Inflammatory macrophage treated with lipopolysaccharide for 1 hour (primary cell): ENCODE data around the gene SLC9C1.

Experiments used
- DNase-seq, 2 donors: peaks; one replicate each; pipeline ENCODE4 v3.0.0-alpha.2; 2020 to 2022

Gene SLC9C1

DNA sequence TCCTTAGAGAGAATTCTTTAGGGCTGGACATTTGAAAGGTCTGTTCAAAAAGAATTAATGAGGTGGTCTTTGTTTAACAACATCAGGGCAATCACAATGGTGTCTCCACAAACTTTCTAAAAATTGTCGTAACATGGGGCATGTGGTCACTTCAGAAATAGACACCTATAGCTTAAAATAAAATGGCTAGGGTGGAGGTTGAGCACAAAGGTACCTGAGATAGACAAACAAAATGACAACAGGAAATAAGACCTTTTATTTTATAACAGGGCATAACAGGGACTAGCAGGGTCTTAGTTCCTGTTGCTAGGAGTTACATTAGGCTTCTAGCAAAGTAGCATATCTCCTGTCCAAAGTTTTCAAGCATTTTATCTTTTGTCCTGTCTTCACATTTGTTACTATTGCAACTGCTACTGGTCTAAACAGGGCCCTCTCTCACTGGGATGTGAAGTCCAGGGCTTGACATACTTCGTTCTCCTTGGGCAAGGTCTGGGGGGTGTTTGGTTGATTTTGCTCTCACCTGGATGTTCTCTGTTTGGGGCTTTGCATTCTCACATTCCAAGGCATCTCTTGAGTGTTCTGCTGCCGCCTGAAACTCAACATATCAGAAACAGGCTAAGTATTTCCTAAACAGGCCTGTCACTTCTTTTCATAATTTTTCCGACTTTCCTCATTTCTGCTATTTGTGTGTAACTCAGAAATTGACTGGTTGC, 163.9 kb downstream of the SLC9C1 start:
- DNase-seq: no peak

DNA sequence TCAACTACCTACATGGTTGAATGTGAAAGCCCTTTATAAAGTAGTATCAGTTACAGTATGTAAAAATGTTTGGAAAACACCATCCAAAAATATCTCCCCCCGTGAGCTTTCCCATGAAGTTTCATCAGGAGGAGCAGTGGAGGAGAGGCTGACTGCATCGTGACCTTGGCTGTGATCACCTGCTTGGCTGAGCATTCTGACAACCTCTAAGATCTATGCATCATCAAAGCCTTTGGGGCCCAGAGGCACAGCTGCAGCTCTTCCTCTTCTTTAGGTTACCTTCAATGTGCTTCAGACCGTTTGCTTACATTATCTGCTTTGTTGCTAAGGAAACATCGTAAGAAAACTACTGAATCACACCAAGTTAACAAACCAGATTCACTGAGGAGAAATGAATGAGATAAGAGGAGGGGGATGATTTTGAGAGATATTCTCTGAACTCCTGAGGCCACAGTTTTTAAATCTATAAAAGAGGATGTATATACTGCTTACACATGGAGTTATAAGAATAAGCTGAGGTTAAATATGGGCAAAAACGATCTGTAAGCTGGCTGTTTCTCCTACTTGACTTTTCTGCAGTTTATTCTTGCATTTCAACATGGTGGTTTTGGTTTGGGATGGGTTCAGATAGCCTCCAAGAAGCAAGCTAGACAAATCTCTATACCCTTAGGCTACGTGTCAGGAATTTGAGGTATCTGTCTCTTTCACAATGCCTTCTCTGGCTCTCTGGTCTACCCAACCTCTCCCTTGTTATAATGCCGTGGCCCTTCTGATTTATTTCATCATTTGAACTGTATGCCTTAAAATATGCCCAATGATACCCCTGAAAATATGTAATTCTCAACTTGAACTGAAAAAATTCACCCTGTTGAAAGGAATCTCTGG, 164.9 kb downstream of the SLC9C1 start:
- DNase-seq: no peak

DNA sequence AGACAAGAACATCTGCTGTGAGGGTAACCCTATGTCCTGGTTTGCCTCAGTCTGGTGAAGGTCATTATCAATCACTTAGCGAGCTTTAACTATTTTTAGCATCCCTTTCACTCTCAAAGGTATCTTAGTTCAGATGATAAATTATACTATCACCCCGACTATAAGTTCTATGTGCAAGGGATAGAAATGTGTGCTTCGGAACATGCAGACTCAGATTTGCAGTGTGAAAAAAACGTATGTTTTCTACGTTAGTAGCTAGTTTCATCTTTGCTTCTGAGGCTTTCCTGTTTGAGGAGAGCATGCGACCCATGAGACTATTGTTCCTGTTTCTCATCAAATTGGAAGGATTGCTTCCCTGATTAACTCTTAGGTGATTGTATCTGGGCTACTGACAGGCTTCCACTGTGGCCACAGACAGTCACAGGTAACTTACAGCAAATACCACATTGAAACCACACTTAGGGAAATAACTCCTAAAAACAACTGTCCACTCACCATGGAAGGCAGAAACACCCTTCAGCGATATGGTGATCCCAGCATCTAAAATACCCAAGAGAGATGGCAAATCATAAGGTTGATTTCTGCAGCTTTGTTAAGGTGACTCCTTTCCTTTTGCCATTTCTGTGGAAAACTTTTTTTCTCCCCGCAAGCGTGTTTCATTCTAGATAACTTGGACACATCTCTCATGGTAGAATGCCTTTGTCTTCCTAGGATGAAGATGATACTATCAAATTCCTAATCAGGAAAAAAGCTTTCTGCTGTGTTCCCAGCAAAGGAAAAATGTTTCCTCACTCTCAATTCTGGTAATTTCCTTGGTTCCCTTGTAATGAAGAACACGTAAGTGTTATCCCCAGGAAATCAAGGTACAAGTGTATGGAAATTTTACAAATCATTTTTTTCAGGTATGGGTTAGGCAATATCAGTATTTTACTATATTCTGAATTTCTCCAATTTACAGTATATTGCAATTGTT, 166.2 kb downstream of the SLC9C1 start:
- DNase-seq: no peak

DNA sequence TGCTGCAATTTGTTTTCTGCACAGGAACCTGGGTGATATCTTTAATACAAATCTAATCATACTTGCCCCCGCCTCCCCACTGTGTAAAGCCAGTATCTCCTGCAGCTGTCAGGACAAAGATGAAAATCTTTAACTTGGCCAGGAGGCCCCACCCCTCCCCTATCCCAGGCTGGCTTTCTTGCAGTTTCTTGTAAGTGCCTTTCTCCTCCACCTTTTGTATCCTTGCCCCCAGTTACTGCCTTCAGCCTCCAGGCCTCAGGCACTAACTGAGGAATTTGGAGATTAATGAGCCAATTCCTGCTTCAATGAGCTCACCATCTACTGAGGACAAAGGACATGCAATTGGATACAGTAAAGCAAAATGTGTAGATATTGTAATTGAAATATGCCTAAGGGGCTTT, 167.5 kb downstream of the SLC9C1 start:
- DNase-seq: no peak

DNA sequence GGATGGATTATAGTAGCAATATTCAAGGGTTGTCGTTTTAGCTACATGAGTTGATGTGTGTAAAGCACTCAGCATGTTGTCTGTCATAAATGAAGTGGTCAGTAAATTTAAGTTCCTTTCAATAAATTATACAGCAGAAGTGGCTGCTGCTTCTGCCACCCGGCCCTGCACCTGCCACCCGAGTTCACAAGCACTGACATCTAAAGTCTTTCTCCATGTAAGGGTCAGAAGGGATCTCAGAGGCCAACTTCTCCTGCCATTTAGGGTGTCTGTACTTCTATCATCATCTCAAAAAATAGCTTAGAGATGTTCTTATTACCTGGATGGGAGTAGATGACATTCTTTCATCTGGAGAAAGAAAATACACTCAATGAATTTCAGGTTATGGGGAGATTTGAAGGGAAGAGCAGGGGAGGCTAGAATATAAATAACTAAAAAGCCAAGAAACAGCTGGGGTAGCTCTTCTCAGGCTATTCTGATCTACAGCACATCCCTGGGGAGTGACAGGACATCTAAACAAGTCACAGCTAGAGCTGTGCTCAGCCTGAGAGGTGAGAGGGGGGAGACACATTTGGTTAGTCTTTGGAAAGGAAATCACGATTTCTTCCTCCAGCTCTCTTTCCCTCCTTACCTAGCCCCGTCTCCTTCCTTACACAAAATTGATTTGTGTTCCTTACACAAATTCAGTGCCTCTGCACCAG, 169.0 kb downstream of the SLC9C1 start:
- no peak for DNase-seq

DNA sequence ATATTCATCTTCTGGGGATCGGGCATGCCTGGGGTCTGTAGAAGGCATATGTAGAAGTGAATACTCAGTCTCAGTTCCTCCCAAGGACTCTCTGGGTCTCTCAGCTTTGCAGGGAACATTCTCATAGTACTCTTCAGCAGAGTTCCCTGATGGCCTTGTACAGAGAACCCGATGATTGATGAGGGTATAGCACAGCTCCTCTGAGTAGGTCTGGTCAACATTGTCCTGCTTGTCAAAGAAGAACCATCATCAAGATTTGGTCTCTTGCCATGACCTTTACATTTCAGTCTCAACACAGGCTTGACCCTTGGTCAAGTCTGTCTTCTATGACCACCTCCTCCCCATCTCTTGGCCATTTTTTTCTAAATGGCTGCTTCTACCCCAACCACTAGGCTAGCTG, 170.5 kb downstream of the SLC9C1 start:
- DNase-seq: no peak

DNA sequence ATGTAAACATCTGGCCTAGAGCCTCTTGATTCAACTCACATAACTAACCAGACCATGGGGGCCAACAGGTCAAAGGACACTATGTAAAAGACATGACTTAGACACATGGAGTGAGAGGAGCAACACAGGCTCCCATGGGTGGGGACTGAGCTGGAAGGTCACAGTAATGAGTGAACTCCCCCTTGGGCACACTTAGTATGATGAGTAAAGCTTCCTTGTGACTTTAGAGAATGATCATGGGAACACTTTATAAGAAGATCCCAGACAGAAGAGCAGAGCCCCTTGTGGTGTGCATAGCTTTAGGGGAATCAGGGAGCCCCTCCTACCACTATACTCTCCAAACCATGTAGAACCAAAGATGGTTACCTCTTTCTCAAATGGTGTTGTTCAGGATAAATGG, 171.1 kb downstream of the SLC9C1 start:
- no peak for DNase-seq

DNA sequence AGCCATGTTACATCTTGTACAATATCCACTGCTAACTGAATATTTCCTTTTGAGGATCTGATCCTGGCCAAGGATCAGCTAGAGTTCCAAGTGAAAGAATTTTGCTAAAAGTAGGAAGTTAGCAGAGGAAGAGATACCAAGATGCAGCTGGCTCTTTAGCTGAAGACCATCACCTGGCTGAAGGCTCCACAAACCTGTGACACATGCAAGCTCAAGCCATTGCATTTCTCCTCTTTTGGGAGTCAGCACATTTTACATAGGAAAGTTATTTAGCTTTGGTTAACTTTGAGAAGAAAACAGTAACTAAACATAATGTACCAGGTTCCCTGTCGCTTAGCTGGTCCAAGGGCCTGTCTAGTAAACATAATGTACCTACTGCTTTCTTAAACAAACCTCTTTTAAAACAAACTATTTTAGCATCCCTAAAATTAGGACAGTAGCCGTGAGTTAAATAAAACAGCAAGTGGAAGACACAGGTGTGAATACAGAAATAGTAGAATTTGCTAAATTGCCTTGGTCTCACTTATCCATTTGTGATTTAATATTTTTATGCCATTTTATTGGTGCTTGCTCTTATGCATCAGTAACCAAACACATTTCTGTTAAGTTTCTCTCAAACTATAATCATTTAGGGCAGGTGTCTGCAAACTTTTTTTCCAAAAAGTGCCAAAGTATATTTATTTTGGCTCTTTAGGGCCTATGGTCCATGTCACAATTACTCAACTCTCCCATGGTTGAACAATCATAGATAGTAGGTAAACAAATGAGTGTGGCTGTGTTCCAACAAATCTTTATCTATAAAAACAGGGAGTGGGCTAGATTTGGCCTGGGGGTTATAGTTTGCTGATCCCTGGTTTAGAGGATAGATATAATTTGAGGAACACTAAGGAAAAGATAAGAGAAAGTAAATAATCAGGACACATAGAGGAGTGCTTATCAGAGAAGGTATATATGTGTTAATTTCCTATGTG, 172.2 kb downstream of the SLC9C1 start:
- DNase-seq: no peak

DNA sequence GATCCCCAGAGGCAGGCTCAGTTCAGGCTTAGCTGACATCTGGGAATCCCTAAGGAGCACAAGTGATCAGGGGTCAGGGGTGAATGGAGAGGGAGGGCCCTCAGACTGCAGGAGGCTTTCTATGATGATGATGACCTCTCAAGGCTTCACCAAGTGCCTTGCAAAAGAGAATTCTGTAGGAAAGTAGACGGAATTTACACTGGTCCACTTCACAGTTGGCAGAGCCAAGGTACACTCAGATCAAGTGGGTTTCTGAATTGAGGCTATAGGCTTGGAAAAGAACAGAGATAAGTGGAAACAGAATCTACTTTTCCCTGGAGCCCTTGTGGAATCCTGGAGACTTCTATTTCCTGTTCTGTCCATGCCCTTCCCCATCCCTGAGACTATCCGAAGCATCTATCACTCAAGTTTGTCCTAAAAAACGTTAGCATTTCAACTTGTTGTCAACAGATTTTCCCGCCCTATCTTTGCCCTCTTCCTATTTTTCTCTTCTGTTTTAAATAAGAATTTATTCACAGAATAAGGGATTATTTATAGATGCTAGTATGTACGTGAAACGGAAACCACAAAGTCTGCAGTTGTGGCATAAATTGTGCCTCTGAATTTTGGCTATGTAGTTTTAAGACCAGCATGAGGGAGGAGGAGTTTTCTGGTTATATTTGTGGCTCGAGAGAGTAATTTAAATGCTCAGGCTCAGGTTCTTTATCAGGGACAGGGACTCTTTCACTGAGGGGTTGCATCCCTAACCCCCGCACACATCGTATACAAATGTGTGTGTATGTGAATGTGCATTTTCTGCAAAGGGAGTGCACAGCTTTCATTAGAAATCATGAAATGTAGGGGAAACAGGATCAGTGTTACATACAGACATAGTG, 173.8 kb downstream of the SLC9C1 start:
- no peak for DNase-seq

DNA sequence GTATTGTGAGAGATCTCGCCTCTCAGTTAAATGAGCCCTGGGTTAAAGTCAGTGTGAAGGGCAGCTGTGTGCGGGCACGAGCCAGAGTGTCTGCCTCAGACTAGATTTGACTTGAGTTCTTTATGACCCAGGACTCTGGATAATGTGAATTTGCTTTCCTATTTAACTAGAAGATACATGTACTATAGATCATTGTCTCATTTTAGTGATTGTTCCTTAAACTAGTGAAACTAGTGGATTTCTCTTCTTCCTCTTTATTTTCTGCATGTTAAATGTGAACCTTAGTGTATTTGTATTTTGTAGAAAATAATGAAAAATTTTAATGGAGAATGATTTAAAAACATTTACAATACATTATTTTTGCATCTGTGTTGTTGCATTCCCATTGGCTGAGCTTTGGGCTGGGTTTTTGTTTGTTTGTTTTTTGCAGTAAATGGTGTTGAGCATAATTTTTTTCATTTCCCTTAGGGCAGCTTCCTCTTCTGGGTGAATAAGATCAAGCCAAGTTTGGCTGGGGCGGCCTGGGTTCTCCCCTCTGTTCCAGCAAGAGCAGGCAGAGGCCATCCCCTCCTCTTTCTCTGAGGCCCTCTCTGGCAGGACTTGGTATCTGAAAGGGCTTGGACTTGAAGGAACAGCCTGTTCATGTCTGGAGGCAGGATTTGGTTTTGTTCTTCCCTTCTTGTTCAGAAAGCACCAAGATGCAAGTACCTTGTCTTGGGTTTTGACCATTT, 176.0 kb downstream of the SLC9C1 start:
- peak in 1 of 2 donors; percentile 26 for DNase-seq

DNA sequence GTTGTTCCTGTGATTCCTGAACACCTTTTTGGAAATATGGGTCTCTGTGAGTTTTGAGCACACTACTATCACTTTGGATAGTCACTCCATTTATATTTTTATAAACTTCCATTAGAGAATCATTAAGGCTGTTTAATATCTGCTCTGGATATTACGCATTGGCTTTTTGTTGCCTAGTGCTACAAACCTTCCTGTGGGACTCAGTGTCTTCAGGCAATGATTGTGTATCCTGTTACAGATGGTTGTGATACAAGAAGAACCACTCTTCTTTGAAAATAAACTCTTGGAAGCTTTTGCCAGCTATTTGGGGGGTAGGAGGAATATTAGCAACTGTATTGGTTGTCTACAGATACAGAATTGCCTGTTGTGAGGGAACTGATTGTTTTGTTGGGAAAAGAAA, 176.6 kb downstream of the SLC9C1 start:
- DNase-seq: no peak

DNA sequence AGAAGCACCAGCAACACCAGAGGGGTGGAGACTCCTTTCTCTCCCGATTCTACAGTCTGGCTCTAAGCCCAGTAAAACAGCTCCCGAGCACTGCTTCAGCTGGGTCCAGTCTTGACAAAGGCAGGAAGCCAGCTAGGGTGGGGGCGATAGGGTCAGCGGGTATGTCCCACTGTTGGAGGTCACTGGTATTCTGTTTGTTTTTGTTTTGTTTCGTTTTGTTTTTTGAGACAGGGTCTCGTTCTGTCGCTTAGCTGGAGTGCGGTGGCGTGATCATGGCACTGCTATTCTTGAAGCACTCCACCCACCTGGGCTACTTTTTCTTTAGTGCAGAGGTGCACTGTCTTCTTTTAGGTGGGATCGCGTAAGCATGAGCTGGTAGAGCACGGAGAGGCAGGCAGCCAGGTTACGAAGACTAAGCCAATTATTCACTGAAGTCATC, 177.2 kb downstream of the SLC9C1 start:
- DNase-seq: no peak

DNA sequence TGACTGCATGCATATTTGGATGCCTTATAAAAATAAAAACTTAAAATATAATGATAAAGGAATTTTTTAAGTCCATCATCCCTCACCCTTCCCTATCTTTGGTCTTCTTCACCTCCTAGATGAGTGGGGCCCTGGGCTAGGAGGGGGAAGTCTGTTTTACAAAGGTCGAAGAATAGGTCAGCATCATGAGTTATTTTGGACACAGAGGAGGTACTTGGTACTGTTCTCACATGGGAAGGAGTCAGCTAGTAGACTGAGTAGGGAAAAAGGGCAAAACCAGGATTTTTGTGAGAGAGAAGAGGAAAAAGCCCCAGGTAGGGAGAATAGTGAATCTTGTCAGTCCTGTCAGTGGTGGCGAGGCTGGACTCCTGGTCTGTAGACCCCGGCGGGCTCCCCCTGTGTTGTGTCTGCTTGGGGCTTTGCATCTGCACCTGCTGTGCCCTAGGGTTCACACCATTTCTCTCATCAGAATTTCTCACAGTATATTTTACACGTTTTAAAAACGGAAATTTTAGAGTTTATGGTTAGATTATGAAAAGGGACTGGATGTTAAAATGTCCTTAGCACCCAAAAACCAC, 178.1 kb downstream of the SLC9C1 start:
- no peak for DNase-seq

DNA sequence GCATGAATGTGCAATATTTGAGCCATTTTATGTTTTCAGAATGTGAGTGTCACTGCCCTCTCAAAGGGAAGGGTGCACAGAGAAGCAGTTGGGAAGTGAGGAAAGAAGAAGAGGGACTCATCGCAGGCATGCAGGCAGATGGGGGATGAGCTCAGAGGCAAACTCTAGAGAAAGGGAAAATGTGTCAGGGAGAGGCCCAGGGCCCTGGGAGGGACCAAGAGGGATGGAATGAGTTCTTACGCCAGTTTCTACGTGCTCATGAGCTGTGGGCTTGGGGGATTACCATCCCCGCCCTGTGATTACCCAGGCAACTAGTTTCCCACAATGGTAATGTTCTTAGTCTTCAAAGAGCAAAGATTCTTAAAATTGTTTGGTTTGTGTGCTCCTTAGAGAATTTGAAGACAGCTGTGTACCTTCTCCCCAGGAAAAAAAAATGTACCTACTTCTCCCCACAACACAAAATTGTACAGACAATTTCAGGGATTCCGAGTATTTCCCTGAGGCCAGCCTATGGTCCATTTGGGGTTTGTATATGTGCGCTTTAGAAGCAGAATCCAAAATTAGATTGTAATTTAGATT, 178.8 kb downstream of the SLC9C1 start:
- DNase-seq: no peak

DNA sequence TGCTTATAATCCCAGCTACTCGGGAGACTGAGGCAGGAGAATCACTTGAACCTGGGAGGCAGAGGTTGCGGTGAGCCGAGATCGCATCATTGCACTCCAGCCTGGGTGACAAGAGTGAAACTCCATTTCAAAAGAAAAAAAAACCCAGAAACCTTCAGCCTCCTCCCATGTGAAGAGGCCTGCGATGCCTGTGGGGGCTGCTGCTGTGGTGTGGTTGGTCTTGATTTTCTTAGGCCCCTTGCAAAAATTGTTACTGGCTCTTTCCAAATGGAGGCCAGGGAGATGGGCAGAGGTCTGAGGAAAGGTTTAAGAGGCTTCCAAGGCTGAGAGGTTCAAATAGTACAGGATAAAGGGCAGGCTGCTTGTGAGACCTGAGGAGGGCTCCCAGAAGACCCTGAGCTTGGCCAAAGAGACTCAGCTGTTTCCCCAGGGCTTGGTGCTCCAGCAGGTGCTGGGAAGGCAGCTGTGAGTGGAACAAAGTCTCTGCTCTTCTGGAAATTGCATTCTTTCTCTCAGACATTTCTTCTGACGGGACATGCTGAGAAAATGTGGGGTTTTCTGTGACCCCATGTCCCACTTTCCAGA, 179.3 kb downstream of the SLC9C1 start:
- no peak for DNase-seq

DNA sequence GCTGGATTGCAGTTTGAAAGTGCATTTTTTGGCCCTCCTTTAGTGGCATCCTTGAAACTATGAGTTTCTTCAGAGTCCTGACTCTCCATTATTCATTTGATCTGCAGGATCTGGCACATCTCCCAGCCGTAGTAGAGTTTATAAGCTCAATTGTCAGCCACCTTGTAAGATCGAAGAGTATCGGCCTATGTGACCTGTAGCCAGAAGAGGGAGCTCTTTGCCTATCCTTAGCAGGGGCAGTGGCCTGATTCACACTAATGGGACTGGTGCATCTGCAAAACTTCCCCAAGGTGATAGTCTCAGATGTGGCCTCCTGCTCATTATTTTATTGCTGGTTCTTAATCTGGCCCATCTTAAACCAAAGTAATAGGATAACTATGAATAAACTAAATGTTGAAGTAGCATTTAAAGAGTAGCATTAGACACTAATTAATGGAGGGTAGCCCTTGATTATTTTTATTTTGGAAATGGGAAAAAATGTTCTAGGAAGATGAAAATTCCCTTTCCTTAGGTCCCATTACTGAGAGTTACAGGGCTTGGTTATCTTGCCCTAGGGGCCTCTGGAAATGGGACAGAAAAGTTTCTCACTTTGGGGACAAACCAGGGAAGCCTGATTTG, 182.1 kb downstream of the SLC9C1 start:
- peak; percentile 42 to 80 for DNase-seq

DNA sequence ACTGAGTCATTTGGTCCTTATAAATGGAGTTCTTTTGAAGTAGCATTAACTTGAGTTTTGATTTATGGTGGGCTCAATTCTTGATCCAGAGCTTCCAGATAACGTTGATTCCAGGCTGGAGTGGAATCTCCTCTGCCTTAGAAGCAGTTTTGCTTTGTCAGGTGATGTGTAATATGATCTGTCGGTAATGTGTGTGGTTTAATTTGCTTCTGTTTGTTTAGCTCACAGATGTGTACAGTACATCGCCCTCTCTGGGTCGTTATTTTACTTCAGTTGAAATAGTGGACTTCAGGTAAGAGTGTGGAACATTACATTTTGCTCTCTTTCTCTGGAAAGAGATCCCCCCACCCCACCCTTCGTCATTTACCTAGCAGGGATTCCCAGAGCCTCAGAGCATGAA, 184.7 kb downstream of the SLC9C1 start:
- no peak for DNase-seq

DNA sequence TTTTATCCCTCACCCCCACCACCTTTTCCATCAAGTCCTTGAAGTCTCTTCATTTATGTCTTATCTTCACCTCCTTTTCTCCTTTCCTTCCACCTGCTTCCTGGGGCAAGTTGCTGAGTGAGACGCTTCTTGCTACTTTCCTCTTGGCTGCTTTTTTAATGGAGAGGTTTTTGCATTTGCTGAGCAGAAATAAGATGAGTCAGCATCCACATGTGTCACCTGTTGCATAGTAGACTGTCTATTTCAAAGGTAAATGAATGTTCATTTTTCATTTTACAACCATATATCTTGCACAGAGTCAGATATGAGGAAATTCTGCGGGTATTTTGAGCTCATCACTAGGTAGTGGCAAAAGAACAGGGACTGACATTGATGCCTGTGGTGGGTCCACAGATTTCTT, 189.2 kb downstream of the SLC9C1 start:
- no peak for DNase-seq
